Prostate gland (tissue), 2 donors: ENCODE data around the gene KLHL33.

Experiments used
- CTCF ChIP-seq, 4 experiments: fragments of 200-600 bp in 2 of 4; fragments of 450-650 bp in 2 of 4; sonication (generic) in 2 of 4; IDR thresholded peaks; 1 replicate in 3 of 4; 2 replicates in 1 of 4; pipeline ENCODE4 v1.5.1; 2016 to 2019; ENCODE audit warnings: antibody characterized with exemption in 4 of 4, mild to moderate bottlenecking in 2 of 4, moderate library complexity in 2 of 4
- POLR2A ChIP-seq: fragments of 450-650 bp; IDR thresholded peaks from one replicate; pipeline ENCODE4 v1.6.1; 2016; ENCODE audit warnings: antibody characterized with exemption, mild to moderate bottlenecking

GRCh38 chr14:20417250-20418186, 18.4 kb downstream of the KLHL33 start:
- TF ChIP-seq CTCF (IDR thresholded peaks at IDR 0.05) (no peak), POLR2A (no peak)
